GM18951 (cell line): ENCODE results near the gene RRH.

Experiments
- POLR2A ChIP-seq: IDR thresholded peaks from 4 replicates; pipeline ENCODE4 v1.6.1; 2011; ENCODE audit warnings: mild to moderate bottlenecking; ENCODE audit not compliant: insufficient read length, insufficient read depth; ENCODE audit errors: extremely low read depth
- in situ Hi-C: fragments of 300-500 bp; cut with MboI; formaldehyde crosslinking; loops from one replicate; pipeline ENCODE4 v1.12.0; 2022; ENCODE audit warnings: low sequenced_read_pairs, mixed read lengths, inconsistent platforms; ENCODE audit not compliant: unreplicated experiment

Gene RRH

GRCh38 chr4:109887071-109887470 lies 59.3 kb downstream of the RRH start:
- no peak for TF ChIP-seq POLR2A

GRCh38 chr4:109890076-109890475 lies 62.3 kb downstream of the RRH start:
- TF ChIP-seq POLR2A, result no peak
- in situ Hi-C loops, result no loop called here

More at GRCh38 chr4:109887071-109887470, 59.3 kb downstream of the RRH start:
- in situ Hi-C loops, result no loop called here
